ENCODE results near the gene ZFP36L1.

DNA sequence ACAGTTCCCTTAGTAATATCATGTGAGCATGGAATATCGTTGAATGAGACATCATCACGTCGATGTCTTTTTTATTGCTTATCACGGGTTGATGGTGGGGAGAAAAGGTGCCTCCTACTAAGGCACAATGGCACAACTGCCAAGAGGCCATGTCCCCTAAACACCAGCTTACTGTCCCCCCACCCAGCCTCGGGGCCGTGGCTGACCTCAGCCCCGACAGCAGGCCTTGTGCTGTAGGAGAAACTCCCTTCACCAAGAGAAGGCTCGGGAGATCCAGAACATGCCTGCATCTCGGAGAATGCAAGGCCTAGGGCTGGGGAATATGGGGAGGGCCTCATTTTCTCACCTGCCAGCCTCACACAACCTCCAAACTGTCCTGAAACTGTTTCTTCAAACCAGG is 22.8 kb downstream of the ZFP36L1 start:
- TF ChIP-seq, protein P1, sequence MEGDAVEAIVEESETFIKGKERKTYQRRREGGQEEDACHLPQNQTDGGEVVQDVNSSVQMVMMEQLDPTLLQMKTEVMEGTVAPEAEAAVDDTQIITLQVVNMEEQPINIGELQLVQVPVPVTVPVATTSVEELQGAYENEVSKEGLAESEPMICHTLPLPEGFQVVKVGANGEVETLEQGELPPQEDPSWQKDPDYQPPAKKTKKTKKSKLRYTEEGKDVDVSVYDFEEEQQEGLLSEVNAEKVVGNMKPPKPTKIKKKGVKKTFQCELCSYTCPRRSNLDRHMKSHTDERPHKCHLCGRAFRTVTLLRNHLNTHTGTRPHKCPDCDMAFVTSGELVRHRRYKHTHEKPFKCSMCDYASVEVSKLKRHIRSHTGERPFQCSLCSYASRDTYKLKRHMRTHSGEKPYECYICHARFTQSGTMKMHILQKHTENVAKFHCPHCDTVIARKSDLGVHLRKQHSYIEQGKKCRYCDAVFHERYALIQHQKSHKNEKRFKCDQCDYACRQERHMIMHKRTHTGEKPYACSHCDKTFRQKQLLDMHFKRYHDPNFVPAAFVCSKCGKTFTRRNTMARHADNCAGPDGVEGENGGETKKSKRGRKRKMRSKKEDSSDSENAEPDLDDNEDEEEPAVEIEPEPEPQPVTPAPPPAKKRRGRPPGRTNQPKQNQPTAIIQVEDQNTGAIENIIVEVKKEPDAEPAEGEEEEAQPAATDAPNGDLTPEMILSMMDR (IDR thresholded peaks at IDR 0.05), result no peak
- TF ChIP-seq POLR2A (IDR thresholded peaks at IDR 0.05), result no peak
- TF ChIP-seq POLR2AphosphoS5 (IDR thresholded peaks at IDR 0.05), result no peak
- TF ChIP-seq EP300 (IDR thresholded peaks at IDR 0.05), result no peak

All from upper lobe of left lung (tissue), 4 donors.